H1 (cell line): ENCODE measurements around the gene ZNF786. TPM values are rescaled to one million over a fixed set of nuclear protein-coding genes. Genes with fewer than 3 reads are reported as not detected.

Source experiments
- CTCF ChIA-PET: fragments of 300-600 bp; sonication (Branson Sonifier 250); formaldehyde crosslinking; loops from one replicate; lab custom pipeline; 2021; ENCODE audit not compliant: partially characterized antibody; lab: Charles Lee
- POLR2A ChIA-PET: fragments of 300-600 bp; sonication (Branson Sonifier 250); formaldehyde crosslinking; loops from one replicate; lab custom pipeline; 2021; ENCODE audit warnings: inconsistent platforms; ENCODE audit not compliant: partially characterized antibody; lab: Charles Lee
- DNase-seq, 2 experiments: peaks; one replicate each; pipeline versions ENCODE4 v3.0.0 to v3.0.0-alpha.2; 2010 to 2022; ENCODE audit warnings: low spot score in 2 of 2, low read depth in 1 of 2, mixed read lengths in 1 of 2
- FAIRE-seq: peaks from 2 replicates; lab custom pipeline; 2011; peaks lifted over from hg19 to GRCh38; lab: Jason Lieb, UNC
- H2AFZ ChIP-seq: 2 replicates; pipeline ENCODE4 v1.8.1; 2012; ENCODE audit warnings: low read length, inconsistent platforms
- H2AK5ac ChIP-seq: 2 replicates; pipeline ENCODE4 v1.6.1; 2013; ENCODE audit warnings: low read depth, low read length
- H2BK120ac ChIP-seq: replicated peaks from 2 replicates; pipeline ENCODE3; 2013; ENCODE audit warnings: low read depth, low read length, inconsistent platforms
- H2BK12ac ChIP-seq: 2 replicates; pipeline ENCODE4 v1.6.1; 2013; ENCODE audit warnings: low read depth, low read length
- H2BK15ac ChIP-seq: 2 replicates; pipeline ENCODE4 v1.6.1; 2013; ENCODE audit warnings: low read length
- H2BK20ac ChIP-seq: 2 replicates; pipeline ENCODE4 v1.6.1; 2013; ENCODE audit warnings: low read length
- H2BK5ac ChIP-seq: 2 replicates; pipeline ENCODE4 v1.6.1; 2013; ENCODE audit warnings: low read depth, low read length
- H3K14ac ChIP-seq: 2 replicates; pipeline ENCODE4 v1.6.1; 2013; ENCODE audit warnings: inconsistent platforms; ENCODE audit not compliant: insufficient read length
- H3K18ac ChIP-seq: 2 replicates; pipeline ENCODE4 v1.6.1; 2013; ENCODE audit warnings: low read length; ENCODE audit errors: extremely low read depth
- H3K23ac ChIP-seq: 2 replicates; pipeline ENCODE4 v1.6.1; 2013; ENCODE audit warnings: inconsistent platforms; ENCODE audit not compliant: insufficient read length
- H3K23me2 ChIP-seq: 2 replicates; pipeline ENCODE4 v1.6.1; 2013; ENCODE audit warnings: low read depth, low read length
- H3K27ac ChIP-seq: 2 replicates; pipeline ENCODE4 v1.6.1; 2011; ENCODE audit warnings: low read depth, low read length, inconsistent platforms
- H3K27me3 ChIP-seq, 4 experiments: replicated peaks in 1 of 4; 1 replicate in 1 of 4; 2 replicates in 3 of 4; pipeline versions ENCODE4 v1.6.1 to v1.8.1; 2011 to 2013; ENCODE audit warnings: low read length in 3 of 4, mild to moderate bottlenecking in 3 of 4, inconsistent platforms in 2 of 4, mixed read lengths in 2 of 4, moderate library complexity in 1 of 4; ENCODE audit not compliant: control insufficient read depth in 3 of 4, insufficient read depth in 3 of 4; ENCODE audit errors: extremely low read depth in 1 of 4
- H3K36me3 ChIP-seq, 4 experiments: 2 replicates each; pipeline versions ENCODE4 v1.6.1 to v1.8.1; 2011 to 2013; ENCODE audit warnings: mild to moderate bottlenecking in 4 of 4, low read length in 3 of 4, moderate library complexity in 2 of 4, control low read depth in 1 of 4, inconsistent platforms in 1 of 4; ENCODE audit not compliant: insufficient read depth in 4 of 4, control insufficient read depth in 2 of 4
- H3K4ac ChIP-seq: replicated peaks from 2 replicates; pipeline ENCODE3; 2013; ENCODE audit warnings: low read length, low read depth, mixed read lengths, inconsistent platforms; ENCODE audit not compliant: insufficient read length
- H3K4me1 ChIP-seq, 4 experiments: replicated peaks in 1 of 4; 1 replicate in 1 of 4; 2 replicates in 3 of 4; pipeline versions ENCODE4 v1.6.1 to v1.8.1; 2011 to 2013; ENCODE audit warnings: low read length in 3 of 4, inconsistent platforms in 2 of 4, mixed read lengths in 1 of 4; ENCODE audit not compliant: insufficient read depth in 4 of 4, control insufficient read depth in 3 of 4
- H3K4me2 ChIP-seq, 2 experiments: 2 replicates each; pipeline versions ENCODE4 v1.6.1 to v1.8.1; 2011 to 2013; ENCODE audit warnings: low read depth in 2 of 2, low read length in 2 of 2, control low read depth in 1 of 2, inconsistent platforms in 1 of 2, mild to moderate bottlenecking in 1 of 2; ENCODE audit not compliant: insufficient read depth in 1 of 2
- H3K4me3 ChIP-seq, 4 experiments: fragments of 200-600, 300-600 bp in 1 of 4; sonication (generic), shearing (Covaris generic), sonication (Bioruptor Twin) in 1 of 4; 2 replicates each; pipeline versions ENCODE4 v1.5.1 to v1.8.1; 2011 to 2016; ENCODE audit warnings: low read length in 4 of 4, low read depth in 3 of 4, control low read depth in 2 of 4, inconsistent platforms in 2 of 4, mild to moderate bottlenecking in 2 of 4, mixed read lengths in 1 of 4, moderate library complexity in 1 of 4; ENCODE audit not compliant: insufficient read depth in 2 of 4; ENCODE audit errors: extremely low read depth in 1 of 4
- H3K56ac ChIP-seq: replicated peaks from 2 replicates; pipeline ENCODE3; 2013; ENCODE audit warnings: low read depth, mild to moderate bottlenecking, mixed read lengths, low read length, inconsistent platforms; ENCODE audit not compliant: insufficient read length
- H3K79me1 ChIP-seq: 2 replicates; pipeline ENCODE4 v1.6.1; 2013; ENCODE audit warnings: low read depth, low read length, control low read depth
- H3K79me2 ChIP-seq, 2 experiments: 2 replicates each; pipeline versions ENCODE4 v1.6.1 to v1.8.1; 2012 to 2013; ENCODE audit warnings: low read length in 2 of 2, mild to moderate bottlenecking in 2 of 2, inconsistent platforms in 1 of 2; ENCODE audit not compliant: insufficient read depth in 2 of 2, control insufficient read depth in 1 of 2
- H3K9ac ChIP-seq, 4 experiments: replicated peaks in 1 of 4; 1 replicate in 1 of 4; 2 replicates in 3 of 4; pipeline versions ENCODE4 v1.6.1 to v1.8.1; 2011 to 2013; ENCODE audit warnings: low read depth in 3 of 4, low read length in 3 of 4, control low read depth in 2 of 4, mild to moderate bottlenecking in 2 of 4, moderate library complexity in 2 of 4, inconsistent platforms in 1 of 4; ENCODE audit errors: extremely low read depth in 1 of 4
- H3K9me3 ChIP-seq, 2 experiments: 2 replicates each; pipeline versions ENCODE4 v1.6.1 to v1.8.1; 2012 to 2013; ENCODE audit warnings: mild to moderate bottlenecking in 2 of 2, moderate library complexity in 2 of 2, control low read depth in 1 of 2, inconsistent platforms in 1 of 2, low read depth in 1 of 2, low read length in 1 of 2, mixed read lengths in 1 of 2; ENCODE audit not compliant: insufficient read depth in 2 of 2
- H4K20me1 ChIP-seq, 2 experiments: replicated peaks in 1 of 2; 2 replicates each; pipeline versions ENCODE3 to v1.8.1; 2011 to 2013; ENCODE audit warnings: inconsistent platforms in 2 of 2, low read length in 2 of 2, mild to moderate bottlenecking in 1 of 2; ENCODE audit not compliant: insufficient read depth in 2 of 2, control insufficient read depth in 1 of 2
- H4K5ac ChIP-seq: 2 replicates; pipeline ENCODE4 v1.6.1; 2013; ENCODE audit warnings: low read length, low read depth, mixed read lengths, inconsistent platforms; ENCODE audit not compliant: insufficient read length
- H4K8ac ChIP-seq: 2 replicates; pipeline ENCODE4 v1.8.0; 2013; ENCODE audit warnings: mild to moderate bottlenecking, moderate library complexity, low read length, inconsistent platforms; ENCODE audit not compliant: insufficient read depth; ENCODE audit errors: extremely low read depth
- H4K91ac ChIP-seq: replicated peaks from 2 replicates; pipeline ENCODE3; 2013; ENCODE audit warnings: low read length, mixed read lengths, inconsistent platforms; ENCODE audit not compliant: insufficient read length
- ATF3 ChIP-seq: IDR thresholded peaks from 2 replicates; pipeline ENCODE4 v1.6.1; 2011; ENCODE audit warnings: low read depth, mild to moderate bottlenecking, low read length; ENCODE audit not compliant: insufficient read depth
- SIN3A ChIP-seq, 2 experiments: IDR thresholded peaks in 1 of 2; conservative IDR thresholded peaks in 1 of 2; 2 replicates each; pipeline ENCODE4 v1.6.1; 2011 to 2012; ENCODE audit warnings: low read length in 2 of 2, improper control_type of control experiment in 1 of 2, low read depth in 1 of 2, mild to moderate bottlenecking in 1 of 2
- WGBS, 2 experiments: shearing (Covaris generic) in 1 of 2; methylation state at CpG; one replicate each; pipeline versions ENCODE4 v1.1.6 to v1.1.7; 2013 to 2015; ENCODE audit warnings: low lambda C conversion rate in 2 of 2, mixed read lengths in 2 of 2, inconsistent platforms in 1 of 2, low coverage in 1 of 2, missing lambda C conversion rate in 1 of 2; ENCODE audit not compliant: insufficient replicate concordance in 2 of 2, insufficient coverage in 1 of 2, insufficient read length in 1 of 2; ENCODE audit errors: extremely low coverage in 1 of 2, missing lambda C conversion rate in 1 of 2; 5-methylcytosine and 5-hydroxymethylcytosine counted together
- polyA plus RNA-seq, 7 experiments: library from polyadenylated mRNA; depleted of rRNA in 3 of 7; stranded (reverse) in 5 of 7; unstranded in 2 of 7; fragments of >200 nt in 5 of 7; fragments of 200-250 nt in 2 of 7; gene quantifications; 1 replicate in 5 of 7; 2 replicates in 1 of 7; 4 replicates in 1 of 7; pipeline versions ENCODE4 v1.2.1 to v1.2.3, GENCODE V29; 2011 to 2013; ENCODE audit warnings: missing spikeins in 2 of 7, mixed read lengths in 2 of 7
- total RNA-seq: library from RNA; stranded (reverse); fragmentation: NEBNext Ultra II Directional; extraction: Animal tissue kit (Norgen Biotek cat#: 25700); gene quantifications from 2 replicates; pipeline ENCODE4 v1.2.1, GENCODE V29; 2021

ZNF786 gene
- total and polyA plus RNA-seq, 2 of the 8 experiments (the other 6 are each of a cell fraction or from before 2014, with no cell fraction given), result 7.7 to 16.3 TPM

DNA sequence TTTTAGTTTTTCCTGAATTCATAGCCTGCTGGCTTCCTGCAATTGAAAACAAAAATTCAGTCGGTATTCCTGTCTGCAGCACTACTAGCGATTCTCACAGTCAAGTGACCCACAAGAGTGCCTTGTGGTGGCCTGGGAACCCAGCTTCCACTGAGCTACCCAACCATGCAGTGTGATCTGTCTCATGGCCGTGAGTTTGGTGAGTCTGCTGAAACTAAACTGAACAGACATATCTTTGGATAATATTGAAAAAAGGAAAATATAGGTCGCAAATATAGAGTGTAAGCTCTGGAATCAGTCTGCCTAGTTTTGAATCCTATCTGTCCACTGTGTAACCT is 18.1 kb downstream of the ZNF786 start:
- H3K27me3 ChIP-seq, result no peaks in the 10 kb centered on the region
- H3K79me1 ChIP-seq, result no peaks in the 10 kb centered on the region
- no peak overlapping the region for H2AK5ac ChIP-seq
- H3K14ac ChIP-seq, result no peak overlapping the region
- CTCF ChIA-PET, result interaction anchor here (0.9 to 4.4 kb wide), 19 partner anchors 11 to 1805 kb away, joined by 3 to 22 read pairs (median 5); partner anchors contain the start of genes ZNF398 and ZNF425
- H4K8ac ChIP-seq, result no peak overlapping the region
- TF ChIP-seq ATF3 (no peak), SIN3A (conservative IDR thresholded peaks at IDR 0.05 in 1 of 2, IDR thresholded peaks at IDR 0.05 in 1 of 2; ENCODE audit: low read depth in 1 of 2, low read length in 2 of 2) (no peak)
- no peak for FAIRE-seq
- H2BK5ac ChIP-seq, result 0 out of 2 replicates have a peak overlapping the region, but pooled peaks have one; percentile 0
- H4K5ac ChIP-seq, result no peak overlapping the region
- no peak overlapping the region for H2BK120ac ChIP-seq
- WGBS, 2 experiments, result 89% methylated on average over 4 of the region's 4 CpGs; no CpG with 5 or more reads in 1 of the 2 experiments
- H3K36me3 ChIP-seq, result peaks cover 13 to 35% (median 27%) of the 10 kb centered on the region in 4 experiments
- H3K27ac ChIP-seq, result no peak overlapping the region
- no peak overlapping the region for H2BK15ac ChIP-seq
- H3K9me3 ChIP-seq, result no peaks in the 10 kb centered on the region
- H3K4me1 ChIP-seq, result no peaks in the 10 kb centered on the region; a peak in 1 of 7 replicates
- no peak overlapping the region for H3K18ac ChIP-seq
- POLR2A ChIA-PET, result interaction anchor here (1.0 to 2.1 kb wide), 7 partner anchors 16 to 75 kb away, joined by 3 to 9 read pairs (median 4); partner anchors contain the start of gene ZNF398
- H3K4me2 ChIP-seq, result no peak overlapping the region
- H4K91ac ChIP-seq, result no peak overlapping the region
- H2BK12ac ChIP-seq, result no peak overlapping the region
- H3K23me2 ChIP-seq, result no peaks in the 10 kb centered on the region
- peaks cover 0 to 5% of the 10 kb centered on the region in 2 experiments for H4K20me1 ChIP-seq
- no peak overlapping the region for H2BK20ac ChIP-seq
- H3K56ac ChIP-seq, result no peak overlapping the region
- peaks cover 0 to 3% of the 10 kb centered on the region in 2 experiments; a peak in 1 of 4 replicates for H3K79me2 ChIP-seq
- DNase-seq, result no peak
- H3K4ac ChIP-seq, result no peak overlapping the region
- no peak overlapping the region for H3K23ac ChIP-seq
- no peak overlapping the region for H2AFZ ChIP-seq
- no peak overlapping the region for H3K4me3 ChIP-seq
- no peak overlapping the region for H3K9ac ChIP-seq
